ENCODE results near the gene SH3TC1. TPM values are rescaled to one million over a fixed set of nuclear protein-coding genes. Genes with fewer than 3 reads are reported as not detected.

Gene SH3TC1
- total and polyA plus RNA-seq, 9 donors, result 1.1 to 34.5 (median 5.4) TPM

DNA sequence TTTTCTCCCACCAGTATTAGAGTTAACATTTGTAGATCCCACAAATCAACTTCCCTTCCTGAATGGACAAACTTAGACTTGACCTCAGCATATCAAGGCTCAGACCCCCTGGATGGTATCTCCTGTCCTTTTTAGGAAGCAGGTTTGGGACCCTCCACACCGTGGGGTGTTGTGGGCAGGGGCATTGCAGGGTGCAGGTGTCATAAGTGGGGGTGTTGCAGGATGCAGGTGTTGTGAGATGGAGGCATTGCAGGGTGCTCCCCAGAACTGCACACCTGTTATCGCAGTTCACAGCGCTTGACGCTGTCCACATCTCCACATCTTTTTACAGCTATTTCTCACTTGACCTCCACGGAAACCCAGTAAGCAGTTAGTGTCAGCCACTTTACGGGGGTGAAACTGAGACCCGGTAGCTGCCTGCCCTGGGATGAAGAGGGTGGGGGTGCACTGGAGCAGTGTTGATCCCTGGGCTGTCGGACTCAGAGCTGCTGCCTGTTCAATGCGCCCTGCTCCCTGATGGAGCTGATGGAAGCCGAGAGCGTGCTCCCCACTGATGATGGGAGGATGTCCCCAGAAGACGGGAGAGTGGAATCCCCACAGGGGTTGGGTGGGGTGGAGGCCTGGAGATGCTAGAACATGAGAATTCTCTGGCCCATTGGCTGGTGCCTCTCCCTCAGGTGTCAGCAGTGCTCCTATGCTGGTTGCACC is 25.3 kb downstream of the SH3TC1 start:
- WGBS, 3 donors, result 90 to 95% (median 92%) methylated on average over 12 of the region's 12 CpGs
- TF ChIP-seq POLR2A (IDR thresholded peaks at IDR 0.05) (no peak), EP300 (IDR thresholded peaks at IDR 0.05) (no peak)
- TF ChIP-seq, protein P1, sequence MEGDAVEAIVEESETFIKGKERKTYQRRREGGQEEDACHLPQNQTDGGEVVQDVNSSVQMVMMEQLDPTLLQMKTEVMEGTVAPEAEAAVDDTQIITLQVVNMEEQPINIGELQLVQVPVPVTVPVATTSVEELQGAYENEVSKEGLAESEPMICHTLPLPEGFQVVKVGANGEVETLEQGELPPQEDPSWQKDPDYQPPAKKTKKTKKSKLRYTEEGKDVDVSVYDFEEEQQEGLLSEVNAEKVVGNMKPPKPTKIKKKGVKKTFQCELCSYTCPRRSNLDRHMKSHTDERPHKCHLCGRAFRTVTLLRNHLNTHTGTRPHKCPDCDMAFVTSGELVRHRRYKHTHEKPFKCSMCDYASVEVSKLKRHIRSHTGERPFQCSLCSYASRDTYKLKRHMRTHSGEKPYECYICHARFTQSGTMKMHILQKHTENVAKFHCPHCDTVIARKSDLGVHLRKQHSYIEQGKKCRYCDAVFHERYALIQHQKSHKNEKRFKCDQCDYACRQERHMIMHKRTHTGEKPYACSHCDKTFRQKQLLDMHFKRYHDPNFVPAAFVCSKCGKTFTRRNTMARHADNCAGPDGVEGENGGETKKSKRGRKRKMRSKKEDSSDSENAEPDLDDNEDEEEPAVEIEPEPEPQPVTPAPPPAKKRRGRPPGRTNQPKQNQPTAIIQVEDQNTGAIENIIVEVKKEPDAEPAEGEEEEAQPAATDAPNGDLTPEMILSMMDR (IDR thresholded peaks at IDR 0.05), result no peak
- Histone ChIP-seq H3K4me1 (ENCODE audit: insufficient read depth) (peaks cover 12% of the 10 kb centered on the region), H3K4me3 (no peak overlapping the region), H3K27me3 (no peaks in the 10 kb centered on the region), H3K9me3 (no peaks in the 10 kb centered on the region), H3K36me3 (no peaks in the 10 kb centered on the region), H3K27ac (no peak overlapping the region)
- DNase-seq, result no peak
- intact Hi-C loops (cut with DNase I), result no loop called here

DNA sequence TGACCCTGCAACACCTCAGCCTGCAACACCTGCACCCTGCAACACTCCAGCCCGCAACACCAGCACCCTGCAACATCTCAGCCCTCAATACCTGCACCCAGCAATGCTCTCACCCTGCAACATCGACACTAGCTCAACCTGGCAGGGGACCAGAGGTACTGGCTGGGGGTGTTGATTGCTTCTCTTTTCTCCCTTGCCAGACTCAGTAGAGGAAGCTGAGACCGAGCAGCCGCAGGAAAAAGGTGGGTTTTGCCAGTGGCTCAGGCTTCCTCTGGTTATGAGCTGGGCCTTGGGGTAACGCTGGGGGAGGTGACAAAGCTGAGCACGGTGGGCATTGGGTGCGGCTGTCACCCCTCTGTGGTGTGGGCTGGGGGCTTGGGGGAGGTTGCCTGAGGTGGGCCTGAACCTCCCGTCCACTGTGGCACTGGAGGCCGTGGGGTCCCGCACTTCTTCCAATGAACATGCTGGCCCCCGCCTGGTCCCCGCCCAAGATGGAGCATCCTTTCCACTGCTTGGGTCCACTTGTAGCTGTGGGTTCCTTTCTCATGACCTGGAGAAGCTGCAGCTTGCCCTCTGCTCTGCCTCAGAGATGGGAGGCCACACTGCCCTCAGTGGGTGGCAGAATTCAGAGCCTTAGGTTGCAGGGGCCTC is 26.0 kb downstream of the SH3TC1 start:
- Histone ChIP-seq H3K4me3 (no peak overlapping the region), H3K27ac (no peak overlapping the region), H3K9me3 (no peaks in the 10 kb centered on the region), H3K27me3 (no peaks in the 10 kb centered on the region), H3K4me1 (ENCODE audit: insufficient read depth) (peaks cover 12% of the 10 kb centered on the region), H3K36me3 (no peaks in the 10 kb centered on the region)
- TF ChIP-seq POLR2A (IDR thresholded peaks at IDR 0.05), result no peak
- TF ChIP-seq, protein P1 (IDR thresholded peaks at IDR 0.05), result no peak
- no peak for TF ChIP-seq EP300 (IDR thresholded peaks at IDR 0.05)
- 79 to 96% (median 86%) methylated on average over 12 of the region's 12 CpGs for WGBS, 3 donors
- no peak for DNase-seq
- intact Hi-C loops (cut with DNase I), result no loop called here

DNA sequence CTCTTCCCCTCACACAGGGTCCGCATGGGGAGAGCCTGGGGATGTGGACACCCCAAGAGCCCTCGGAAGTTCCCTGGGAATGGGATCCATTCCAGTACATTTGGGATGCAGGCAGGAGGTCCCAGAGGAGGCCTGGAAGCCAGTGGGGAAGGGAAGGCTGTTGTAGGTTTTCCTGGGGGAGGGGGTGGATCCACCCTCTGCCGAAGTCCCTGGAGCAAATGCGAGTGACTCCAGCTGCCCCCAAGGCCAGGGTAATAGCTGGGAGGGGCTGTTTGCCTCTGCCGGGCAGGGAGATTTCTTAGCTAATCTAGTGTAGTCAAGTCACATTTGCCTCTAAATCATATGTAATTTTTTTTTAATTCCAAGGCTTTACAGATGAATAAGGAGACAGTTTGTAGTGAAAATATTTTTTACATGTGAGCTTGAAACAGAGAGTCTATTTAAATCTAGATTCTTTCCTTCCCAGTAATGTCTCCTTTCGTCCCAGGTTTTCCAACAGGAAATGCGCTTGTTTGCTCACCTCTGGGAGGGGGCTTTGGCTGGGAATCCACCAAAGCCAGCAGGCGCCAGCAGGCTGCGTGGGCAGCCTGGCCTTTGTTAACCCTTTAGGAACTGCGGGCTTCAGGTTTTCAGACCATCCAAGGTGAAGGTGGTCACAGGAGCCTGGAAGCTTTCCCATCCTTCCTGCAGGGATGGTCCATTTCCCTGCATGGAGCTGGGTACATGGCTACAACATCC is 26.8 kb downstream of the SH3TC1 start:
- DNase-seq, result no peak
- intact Hi-C loops (cut with DNase I), result no loop called here
- H3K4me1 ChIP-seq (ENCODE audit: insufficient read depth), result peaks cover 12% of the 10 kb centered on the region
- H3K4me3 ChIP-seq, result no peak overlapping the region
- TF ChIP-seq POLR2A (IDR thresholded peaks at IDR 0.05), result no peak
- no peak for TF ChIP-seq EP300 (IDR thresholded peaks at IDR 0.05)
- TF ChIP-seq, protein P1 (IDR thresholded peaks at IDR 0.05), result no peak
- H3K27ac ChIP-seq, result no peak overlapping the region
- no peaks in the 10 kb centered on the region for H3K36me3 ChIP-seq
- no peaks in the 10 kb centered on the region for H3K27me3 ChIP-seq
- H3K9me3 ChIP-seq, result no peaks in the 10 kb centered on the region
- WGBS, 3 donors, result 19 to 37% (median 25%) methylated on average over 10 of the region's 10 CpGs

DNA sequence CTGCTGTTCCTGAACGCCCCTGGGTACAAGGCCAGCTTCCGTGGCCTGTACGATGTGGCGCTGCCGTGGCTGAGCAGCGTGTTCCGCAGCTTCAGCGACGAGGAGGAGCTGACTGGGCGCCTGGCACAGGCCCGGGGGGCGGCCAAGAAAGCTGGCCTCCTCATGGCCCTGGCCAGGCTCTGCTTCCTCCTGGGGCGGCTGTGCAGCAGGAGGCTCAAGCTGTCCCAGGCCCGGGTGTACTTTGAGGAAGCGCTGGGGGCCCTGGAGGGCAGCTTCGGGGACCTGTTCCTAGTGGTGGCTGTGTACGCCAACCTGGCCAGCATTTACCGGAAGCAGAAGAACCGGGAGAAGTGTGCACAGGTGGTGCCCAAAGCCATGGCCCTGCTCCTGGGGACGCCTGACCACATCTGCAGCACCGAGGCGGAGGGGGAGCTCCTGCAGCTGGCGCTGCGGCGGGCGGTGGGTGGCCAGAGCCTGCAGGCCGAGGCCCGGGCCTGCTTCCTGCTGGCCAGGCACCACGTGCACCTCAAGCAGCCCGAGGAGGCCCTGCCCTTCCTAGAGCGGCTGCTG is 28.2 kb downstream of the SH3TC1 start:
- no peaks in the 10 kb centered on the region for H3K9me3 ChIP-seq
- TF ChIP-seq EP300 (IDR thresholded peaks at IDR 0.05), result no peak
- TF ChIP-seq, protein P1 (IDR thresholded peaks at IDR 0.05), result no peak
- TF ChIP-seq POLR2A (IDR thresholded peaks at IDR 0.05), result no peak
- DNase-seq, result no peak
- H3K27me3 ChIP-seq, result no peaks in the 10 kb centered on the region
- WGBS, 3 donors, result 87 to 91% (median 90%) methylated on average over 31 of the region's 31 CpGs
- H3K27ac ChIP-seq, result no peak overlapping the region
- no peaks in the 10 kb centered on the region for H3K36me3 ChIP-seq
- peaks cover 12% of the 10 kb centered on the region for H3K4me1 ChIP-seq (ENCODE audit: insufficient read depth)
- H3K4me3 ChIP-seq, result no peak overlapping the region
- intact Hi-C loops (cut with DNase I), result no loop called here
